Ishikawa (cell line): Measurements from ENCODE around the gene EVPL.

Experiments used
- CEBPB ChIP-seq: IDR thresholded peaks from 2 replicates; pipeline ENCODE4 v1.6.1; 2012
- CREB1 ChIP-seq: IDR thresholded peaks from 2 replicates; pipeline ENCODE4 v1.6.1; 2012; ENCODE audit warnings: low read depth
- EGR1 ChIP-seq: IDR thresholded peaks from 2 replicates; pipeline ENCODE4 v1.6.1; 2012
- EP300 ChIP-seq: IDR thresholded peaks from 2 replicates; pipeline ENCODE4 v1.6.1; 2012; ENCODE audit warnings: borderline replicate concordance
- FOXM1 ChIP-seq: IDR thresholded peaks from 2 replicates; pipeline ENCODE4 v1.6.1; 2012; ENCODE audit warnings: low read depth, borderline replicate concordance
- NFIC ChIP-seq: IDR thresholded peaks from 2 replicates; pipeline ENCODE4 v1.6.1; 2012
- RAD21 ChIP-seq: IDR thresholded peaks from 2 replicates; pipeline ENCODE4 v1.6.1; 2012; ENCODE audit warnings: low read depth
- TAF1 ChIP-seq: IDR thresholded peaks from 2 replicates; pipeline ENCODE4 v1.6.1; 2012; ENCODE audit warnings: low read depth, mild to moderate bottlenecking
- TCF12 ChIP-seq: IDR thresholded peaks from 2 replicates; pipeline ENCODE4 v1.6.1; 2012; ENCODE audit warnings: low read depth
- TEAD4 ChIP-seq: IDR thresholded peaks from 2 replicates; pipeline ENCODE4 v1.6.1; 2012
- YY1 ChIP-seq: IDR thresholded peaks from 2 replicates; pipeline ENCODE4 v1.6.1; 2012; ENCODE audit warnings: low read depth
- ZBTB7A ChIP-seq: IDR thresholded peaks from 2 replicates; pipeline ENCODE4 v1.6.1; 2012; ENCODE audit warnings: low read depth
- TF ChIP-seq, protein P1 (sequence below): IDR thresholded peaks from 2 replicates; pipeline ENCODE4 v1.6.1; 2012
- TF ChIP-seq, protein P2 (sequence below): IDR thresholded peaks from 2 replicates; pipeline ENCODE4 v1.6.1; 2012; ENCODE audit warnings: low read depth, mild to moderate bottlenecking
- TF ChIP-seq, protein P3 (sequence below): IDR thresholded peaks from 2 replicates; pipeline ENCODE4 v1.6.1; 2012

EVPL gene

DNA sequence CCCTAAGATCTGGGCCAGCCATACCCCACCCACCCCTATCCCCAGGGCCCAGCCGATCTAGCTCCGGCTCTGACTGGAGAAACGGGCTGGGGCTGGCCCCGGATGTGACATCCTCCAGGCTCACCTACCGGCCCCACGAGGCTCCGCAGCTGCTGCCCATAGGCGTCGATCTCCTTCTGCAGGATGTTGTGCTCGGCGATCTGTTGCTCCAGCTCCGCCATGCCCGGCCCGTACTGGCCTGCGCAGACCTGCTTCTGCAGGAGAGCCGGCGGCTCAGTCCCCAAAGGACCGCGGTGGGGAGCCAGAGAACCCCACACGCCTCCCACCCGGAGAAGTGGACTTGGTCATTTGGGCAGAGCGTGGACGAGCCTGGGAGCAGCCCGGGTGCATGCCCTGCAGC, 4.8 kb downstream of the EVPL start:
- TF ChIP-seq YY1 (no peak), CEBPB (no peak), TEAD4 (no peak)
- TF ChIP-seq, protein P1, sequence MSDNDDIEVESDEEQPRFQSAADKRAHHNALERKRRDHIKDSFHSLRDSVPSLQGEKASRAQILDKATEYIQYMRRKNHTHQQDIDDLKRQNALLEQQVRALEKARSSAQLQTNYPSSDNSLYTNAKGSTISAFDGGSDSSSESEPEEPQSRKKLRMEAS = no peak

DNA sequence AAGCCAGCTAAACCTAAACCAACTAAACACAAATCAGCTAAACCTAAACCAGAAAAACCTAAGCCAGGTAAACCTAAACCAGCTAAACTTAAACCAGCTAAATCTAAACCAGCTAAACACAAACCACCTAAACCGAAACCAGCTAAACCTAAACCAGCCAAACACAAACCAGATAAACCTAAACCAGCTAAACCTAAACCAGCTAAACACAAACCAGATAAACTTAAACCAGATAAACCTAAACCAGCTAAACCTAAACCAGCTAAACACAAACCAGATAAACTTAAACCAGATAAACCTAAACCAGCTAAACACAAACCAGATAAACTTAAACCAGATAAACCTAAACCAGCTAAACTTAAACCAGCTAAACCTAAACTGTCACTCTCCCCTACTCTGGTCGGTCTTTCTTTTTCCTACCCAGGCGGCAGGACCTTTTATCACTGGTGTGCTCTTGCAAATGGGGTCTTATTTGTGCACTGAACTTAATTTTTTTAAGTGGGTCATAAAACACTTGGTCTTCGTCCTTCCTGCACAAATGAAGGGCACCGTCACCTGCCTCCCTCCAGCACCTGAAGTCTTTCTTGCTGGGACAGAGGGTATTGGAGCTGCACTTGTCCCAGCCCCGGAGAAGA, 7.2 kb downstream of the EVPL start:
- TF ChIP-seq CREB1 = no peak
- TF ChIP-seq, protein P1 = no peak
- TF ChIP-seq, protein P2, sequence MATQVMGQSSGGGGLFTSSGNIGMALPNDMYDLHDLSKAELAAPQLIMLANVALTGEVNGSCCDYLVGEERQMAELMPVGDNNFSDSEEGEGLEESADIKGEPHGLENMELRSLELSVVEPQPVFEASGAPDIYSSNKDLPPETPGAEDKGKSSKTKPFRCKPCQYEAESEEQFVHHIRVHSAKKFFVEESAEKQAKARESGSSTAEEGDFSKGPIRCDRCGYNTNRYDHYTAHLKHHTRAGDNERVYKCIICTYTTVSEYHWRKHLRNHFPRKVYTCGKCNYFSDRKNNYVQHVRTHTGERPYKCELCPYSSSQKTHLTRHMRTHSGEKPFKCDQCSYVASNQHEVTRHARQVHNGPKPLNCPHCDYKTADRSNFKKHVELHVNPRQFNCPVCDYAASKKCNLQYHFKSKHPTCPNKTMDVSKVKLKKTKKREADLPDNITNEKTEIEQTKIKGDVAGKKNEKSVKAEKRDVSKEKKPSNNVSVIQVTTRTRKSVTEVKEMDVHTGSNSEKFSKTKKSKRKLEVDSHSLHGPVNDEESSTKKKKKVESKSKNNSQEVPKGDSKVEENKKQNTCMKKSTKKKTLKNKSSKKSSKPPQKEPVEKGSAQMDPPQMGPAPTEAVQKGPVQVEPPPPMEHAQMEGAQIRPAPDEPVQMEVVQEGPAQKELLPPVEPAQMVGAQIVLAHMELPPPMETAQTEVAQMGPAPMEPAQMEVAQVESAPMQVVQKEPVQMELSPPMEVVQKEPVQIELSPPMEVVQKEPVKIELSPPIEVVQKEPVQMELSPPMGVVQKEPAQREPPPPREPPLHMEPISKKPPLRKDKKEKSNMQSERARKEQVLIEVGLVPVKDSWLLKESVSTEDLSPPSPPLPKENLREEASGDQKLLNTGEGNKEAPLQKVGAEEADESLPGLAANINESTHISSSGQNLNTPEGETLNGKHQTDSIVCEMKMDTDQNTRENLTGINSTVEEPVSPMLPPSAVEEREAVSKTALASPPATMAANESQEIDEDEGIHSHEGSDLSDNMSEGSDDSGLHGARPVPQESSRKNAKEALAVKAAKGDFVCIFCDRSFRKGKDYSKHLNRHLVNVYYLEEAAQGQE = no peak
- TF ChIP-seq EP300 = no peak
- no peak for TF ChIP-seq EGR1
- no peak for TF ChIP-seq ZBTB7A

DNA sequence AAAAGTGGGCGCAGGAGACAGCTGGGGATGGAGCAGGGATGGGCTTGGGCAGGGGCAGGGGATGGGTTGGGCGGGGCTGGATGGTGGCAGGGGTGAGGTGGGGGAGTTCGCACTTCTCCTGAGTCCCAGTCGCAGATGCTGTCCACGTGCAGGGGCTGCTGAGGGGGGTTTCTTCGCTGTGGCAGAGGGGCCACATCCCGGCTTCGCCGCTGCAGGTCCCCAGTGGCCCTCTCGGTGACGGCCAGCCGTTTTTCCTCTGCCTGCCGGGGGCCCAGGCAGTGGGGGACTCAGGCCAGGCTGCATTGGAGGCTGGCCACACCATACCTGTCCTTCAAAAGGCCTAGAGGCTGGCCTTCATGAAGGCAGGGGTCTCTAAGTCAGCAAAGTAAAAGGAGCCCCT, 8.3 kb downstream of the EVPL start:
- TF ChIP-seq TEAD4 = no peak
- no peak for TF ChIP-seq ZBTB7A
- no peak for TF ChIP-seq TAF1
- TF ChIP-seq, protein P1 = no peak
- TF ChIP-seq, protein P2 = no peak
- TF ChIP-seq, protein P3, sequence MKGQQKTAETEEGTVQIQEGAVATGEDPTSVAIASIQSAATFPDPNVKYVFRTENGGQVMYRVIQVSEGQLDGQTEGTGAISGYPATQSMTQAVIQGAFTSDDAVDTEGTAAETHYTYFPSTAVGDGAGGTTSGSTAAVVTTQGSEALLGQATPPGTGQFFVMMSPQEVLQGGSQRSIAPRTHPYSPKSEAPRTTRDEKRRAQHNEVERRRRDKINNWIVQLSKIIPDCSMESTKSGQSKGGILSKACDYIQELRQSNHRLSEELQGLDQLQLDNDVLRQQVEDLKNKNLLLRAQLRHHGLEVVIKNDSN = no peak
- TF ChIP-seq EP300 = no peak
- TF ChIP-seq NFIC = no peak
- TF ChIP-seq CEBPB = no peak
- no peak for TF ChIP-seq FOXM1
- no peak for TF ChIP-seq RAD21

DNA sequence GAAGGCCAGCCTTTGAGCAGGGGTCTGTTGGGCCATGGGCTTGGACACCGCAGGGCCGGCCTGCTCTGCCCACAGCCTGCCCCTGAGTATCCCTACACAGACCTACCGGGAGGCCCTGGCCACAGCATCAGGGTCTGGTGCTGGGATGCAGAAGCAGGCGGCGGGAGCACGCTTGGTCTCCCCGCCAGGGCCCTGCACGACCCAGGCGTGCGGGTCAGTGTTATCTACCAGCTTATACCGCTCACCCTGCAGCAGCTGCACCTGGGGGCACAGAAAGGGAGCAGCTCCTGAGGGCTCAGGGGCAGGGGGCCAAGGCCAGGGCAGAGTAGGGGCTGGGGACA, 8.8 kb downstream of the EVPL start:
- TF ChIP-seq, protein P2 = no peak
- TF ChIP-seq EGR1 (no peak), CEBPB (no peak), RAD21 (no peak), TEAD4 (no peak), FOXM1 (no peak)

DNA sequence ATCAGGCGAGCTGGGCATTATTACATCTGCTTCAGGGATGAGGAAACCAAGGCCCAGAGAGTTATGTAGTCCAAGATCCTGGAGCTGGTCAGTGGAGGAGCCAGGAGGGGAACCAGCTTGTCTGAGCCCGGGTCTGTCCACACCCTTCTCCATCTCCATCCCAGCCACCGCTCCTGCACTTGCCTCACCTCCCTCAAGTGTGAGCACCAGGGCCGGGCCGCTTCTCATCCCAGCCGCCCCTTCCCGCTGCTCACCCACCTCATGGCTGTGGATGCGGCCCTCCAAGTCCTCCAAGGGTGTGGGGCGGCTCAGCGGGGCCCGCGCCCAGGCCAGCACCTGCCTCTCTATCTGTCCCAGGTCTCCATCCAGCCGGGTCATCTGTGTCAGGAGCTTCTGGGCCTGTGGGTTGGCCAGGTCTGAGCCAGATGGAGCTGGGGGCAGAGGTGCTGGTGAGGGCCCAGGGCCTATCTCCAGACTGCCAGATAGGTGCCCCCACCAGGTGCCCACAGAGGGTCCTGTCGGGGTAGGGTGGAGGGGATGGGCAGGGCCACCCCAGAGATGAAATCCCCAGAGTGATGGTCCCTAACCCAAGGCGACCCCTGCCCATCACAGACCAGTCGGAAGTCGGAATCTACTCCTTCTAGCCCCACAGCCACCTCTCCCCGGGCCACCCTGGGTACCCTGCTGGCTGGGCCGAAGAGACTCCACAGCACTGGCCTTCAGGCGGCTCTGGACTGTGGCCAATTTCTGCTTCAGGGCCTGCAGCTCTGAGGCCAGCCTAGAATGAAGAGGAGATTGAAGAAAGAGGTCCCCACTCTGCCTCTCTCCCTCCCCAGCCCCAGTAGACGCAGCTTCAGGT, 9.4 kb downstream of the EVPL start:
- TF ChIP-seq YY1 (no peak), TEAD4 (no peak), CEBPB (no peak), FOXM1 (no peak), ZBTB7A (no peak), TAF1 (no peak), EGR1 (no peak), CREB1 (no peak), RAD21 (no peak), NFIC (no peak), TCF12 (no peak), EP300 (no peak)
- TF ChIP-seq, protein P1 = no peak
- TF ChIP-seq, protein P2 = no peak
- TF ChIP-seq, protein P3 = no peak
